ENCODE results near the gene DHCR24.

The DHCR24 gene

DNA sequence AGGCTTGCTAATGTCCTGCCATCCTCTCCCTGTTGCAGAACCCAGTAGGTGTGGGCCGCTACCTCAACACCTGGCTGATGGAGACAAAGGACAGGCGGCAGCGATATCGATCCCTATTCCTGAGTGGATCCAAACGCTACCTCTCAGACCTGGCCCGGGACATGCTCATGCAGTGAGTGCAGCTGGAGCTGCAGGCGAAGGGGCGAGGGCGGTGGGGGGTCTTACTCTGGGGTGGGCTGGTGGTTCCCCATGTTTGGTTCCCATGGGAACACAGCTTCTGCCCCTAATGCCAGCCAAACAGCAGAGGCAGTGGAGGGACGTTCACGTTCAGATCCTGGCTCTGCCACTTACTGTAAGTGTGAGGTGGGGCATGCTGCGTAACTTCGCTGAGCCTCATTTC lies 70.0 kb downstream of the DHCR24 start:
- no peak overlapping the region for H3K9ac ChIP-seq (ENCODE audit: low read depth, low read length)
- no peaks in the 10 kb centered on the region for H3K27me3 ChIP-seq (ENCODE audit: control insufficient read depth, insufficient read depth, low read length)
- peaks cover 13% of the 10 kb centered on the region for H3K4me1 ChIP-seq (ENCODE audit: control insufficient read depth, insufficient read depth, low read length)
- H3K36me3 ChIP-seq (ENCODE audit: control insufficient read depth, insufficient read depth, low read length): no peaks in the 10 kb centered on the region
- no peaks in the 10 kb centered on the region for H3K9me3 ChIP-seq (ENCODE audit: control insufficient read depth, insufficient read depth, low read length)
- no peak overlapping the region for H3K4me3 ChIP-seq (ENCODE audit: low read depth, low read length)

DNA sequence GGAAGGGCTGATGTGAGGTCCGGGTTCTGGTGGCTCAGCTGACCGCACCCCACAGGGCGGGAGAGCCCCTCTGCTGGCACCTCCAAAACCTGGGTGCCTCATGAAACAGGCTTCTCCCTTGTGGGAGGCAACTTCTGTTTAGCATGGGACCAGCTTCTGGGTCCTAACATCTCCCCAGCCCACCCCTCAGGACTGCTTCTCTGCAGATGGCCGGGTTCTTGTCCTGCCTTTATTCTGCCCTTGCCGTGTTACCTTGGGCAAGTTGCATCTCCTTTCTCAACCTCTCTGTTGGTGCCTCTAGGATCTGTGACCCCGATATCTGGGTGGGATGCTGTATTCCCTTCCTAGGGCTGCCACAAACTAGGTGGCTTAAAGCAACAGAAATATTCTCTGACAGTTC lies 70.9 kb downstream of the DHCR24 start:
- H3K4me1 ChIP-seq (ENCODE audit: control insufficient read depth, insufficient read depth, low read length): peaks cover 13% of the 10 kb centered on the region
- H3K36me3 ChIP-seq (ENCODE audit: control insufficient read depth, insufficient read depth, low read length): no peaks in the 10 kb centered on the region
- no peak overlapping the region for H3K4me3 ChIP-seq (ENCODE audit: low read depth, low read length)
- no peaks in the 10 kb centered on the region for H3K9me3 ChIP-seq (ENCODE audit: control insufficient read depth, insufficient read depth, low read length)
- no peaks in the 10 kb centered on the region for H3K27me3 ChIP-seq (ENCODE audit: control insufficient read depth, insufficient read depth, low read length)
- H3K9ac ChIP-seq (ENCODE audit: low read depth, low read length): no peak overlapping the region

DNA sequence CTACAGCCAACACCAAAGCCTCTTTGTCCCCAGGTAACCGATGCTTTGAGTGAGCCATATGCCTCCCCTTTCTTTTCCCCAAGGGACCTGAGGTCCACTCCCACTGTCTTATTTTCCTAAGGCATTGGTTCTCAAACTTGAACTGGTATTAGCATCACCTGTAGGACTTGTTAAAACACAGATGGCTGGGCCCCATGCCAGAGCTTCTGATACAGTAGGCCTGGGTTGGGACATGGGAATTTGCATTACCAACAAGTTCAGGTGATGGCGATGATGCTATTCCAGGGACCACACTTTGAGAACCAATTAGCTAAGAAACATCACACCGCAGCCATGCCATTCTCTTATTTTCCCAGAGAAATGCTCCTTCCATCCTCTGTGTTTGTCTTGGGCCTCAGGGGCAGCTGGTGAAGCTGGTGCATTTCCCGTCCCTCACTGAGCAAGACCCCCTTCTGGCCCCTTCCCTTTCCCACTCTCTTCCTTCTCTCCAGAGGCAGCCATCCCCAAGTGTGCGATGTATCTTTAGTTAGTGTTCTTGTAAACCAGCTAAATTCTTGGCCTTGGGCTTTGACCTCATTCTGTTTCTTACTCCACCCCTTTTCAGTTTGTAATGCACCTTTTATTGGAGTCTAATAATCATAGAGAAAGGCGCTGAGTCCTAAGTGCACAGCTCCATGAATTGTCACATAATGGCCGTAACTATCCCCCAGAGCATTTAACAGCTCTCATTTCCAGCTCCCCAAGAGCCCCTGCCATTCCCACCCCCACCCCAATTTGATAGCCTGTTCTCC lies 71.7 kb downstream of the DHCR24 start:
- Histone ChIP-seq H3K4me1 (ENCODE audit: control insufficient read depth, insufficient read depth, low read length) (peaks cover 14% of the 10 kb centered on the region), H3K9ac (ENCODE audit: low read depth, low read length) (no peak overlapping the region), H3K36me3 (ENCODE audit: control insufficient read depth, insufficient read depth, low read length) (no peaks in the 10 kb centered on the region), H3K9me3 (ENCODE audit: control insufficient read depth, insufficient read depth, low read length) (no peaks in the 10 kb centered on the region), H3K27me3 (ENCODE audit: control insufficient read depth, insufficient read depth, low read length) (peaks cover under 1% of the 10 kb centered on the region), H3K4me3 (ENCODE audit: low read depth, low read length) (no peak overlapping the region)

DNA sequence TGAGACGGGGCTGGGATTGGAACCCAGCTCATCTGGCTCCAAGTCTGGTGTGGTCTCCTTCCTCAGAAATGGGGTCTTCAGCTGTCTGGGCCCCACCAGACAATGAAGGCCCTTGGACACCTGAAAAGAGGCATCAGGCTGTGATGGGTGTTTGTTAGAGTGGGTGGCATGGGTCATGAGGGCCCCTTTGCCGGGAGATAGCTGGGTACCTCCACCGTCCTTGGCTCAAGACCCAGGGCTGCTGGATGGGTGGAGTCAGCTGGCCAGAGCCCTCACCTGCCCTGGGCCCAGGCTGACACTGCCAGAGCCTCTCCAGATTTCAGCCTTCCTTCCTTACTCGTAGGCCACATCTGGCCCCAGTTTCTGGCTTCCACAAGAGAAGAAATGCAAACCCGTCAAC lies 72.4 kb downstream of the DHCR24 start:
- Histone ChIP-seq H3K4me3 (ENCODE audit: low read depth, low read length) (no peak overlapping the region), H3K9ac (ENCODE audit: low read depth, low read length) (no peak overlapping the region), H3K4me1 (ENCODE audit: control insufficient read depth, insufficient read depth, low read length) (peaks cover 16% of the 10 kb centered on the region), H3K27me3 (ENCODE audit: control insufficient read depth, insufficient read depth, low read length) (peaks cover 2% of the 10 kb centered on the region), H3K36me3 (ENCODE audit: control insufficient read depth, insufficient read depth, low read length) (no peaks in the 10 kb centered on the region), H3K9me3 (ENCODE audit: control insufficient read depth, insufficient read depth, low read length) (no peaks in the 10 kb centered on the region)

DNA sequence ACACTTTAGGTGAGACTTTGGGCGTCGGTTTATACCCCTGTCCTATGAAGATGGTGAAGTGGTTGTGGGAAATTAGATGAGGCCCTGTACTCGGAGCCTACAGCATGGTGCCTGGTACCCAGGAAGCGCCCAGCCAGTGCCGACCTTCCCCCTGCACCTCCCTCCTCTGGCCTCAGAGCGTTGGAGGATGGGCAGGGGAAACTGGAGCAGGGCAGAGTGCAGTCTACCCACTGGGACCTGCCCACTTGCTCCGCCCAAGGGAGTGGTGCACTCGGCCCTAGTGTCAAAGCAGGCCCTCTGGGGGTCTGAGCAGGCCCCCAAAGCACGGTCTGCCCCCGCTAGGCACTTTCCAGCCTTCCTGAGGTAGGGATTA lies 72.9 kb downstream of the DHCR24 start:
- Histone ChIP-seq H3K9ac (ENCODE audit: low read depth, low read length) (no peak overlapping the region), H3K4me1 (ENCODE audit: control insufficient read depth, insufficient read depth, low read length) (peaks cover 16% of the 10 kb centered on the region), H3K36me3 (ENCODE audit: control insufficient read depth, insufficient read depth, low read length) (no peaks in the 10 kb centered on the region), H3K27me3 (ENCODE audit: control insufficient read depth, insufficient read depth, low read length) (peaks cover 2% of the 10 kb centered on the region), H3K4me3 (ENCODE audit: low read depth, low read length) (no peak overlapping the region), H3K9me3 (ENCODE audit: control insufficient read depth, insufficient read depth, low read length) (no peaks in the 10 kb centered on the region)

DNA sequence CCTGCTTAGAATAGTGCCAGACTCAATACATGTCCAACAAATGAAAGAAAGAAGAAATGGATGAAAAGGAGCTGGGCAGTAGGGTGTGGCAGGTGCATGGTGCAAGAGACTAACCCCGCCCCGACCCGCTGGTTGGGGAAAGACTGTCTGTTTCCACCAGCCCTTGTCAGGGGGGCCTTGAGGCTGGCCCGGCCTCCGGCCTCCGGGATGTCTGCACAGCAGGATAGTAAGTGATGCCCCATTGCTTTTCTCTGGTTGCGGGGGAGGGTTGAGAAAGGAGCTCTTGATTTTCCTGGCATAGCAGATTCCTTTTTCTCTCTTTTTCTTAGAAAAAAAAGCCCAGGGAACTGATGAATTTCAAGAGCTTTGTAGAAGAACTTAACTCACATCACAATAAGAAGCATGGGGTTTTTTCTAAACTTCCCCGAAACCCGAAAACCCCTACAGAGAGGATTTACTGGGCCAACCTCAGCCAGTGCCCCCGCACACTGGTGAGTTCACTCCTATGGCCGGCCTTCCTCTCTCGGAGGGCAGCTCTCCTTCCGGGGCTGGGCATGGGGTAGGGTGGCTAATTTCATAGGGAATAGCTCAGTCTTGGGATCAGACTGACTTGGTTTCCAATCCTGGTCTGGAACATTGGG lies 73.4 kb downstream of the DHCR24 start:
- no peaks in the 10 kb centered on the region for H3K36me3 ChIP-seq (ENCODE audit: control insufficient read depth, insufficient read depth, low read length)
- H3K27me3 ChIP-seq (ENCODE audit: control insufficient read depth, insufficient read depth, low read length): peaks cover 2% of the 10 kb centered on the region
- peaks cover 16% of the 10 kb centered on the region for H3K4me1 ChIP-seq (ENCODE audit: control insufficient read depth, insufficient read depth, low read length)
- H3K4me3 ChIP-seq (ENCODE audit: low read depth, low read length): no peak overlapping the region
- no peaks in the 10 kb centered on the region for H3K9me3 ChIP-seq (ENCODE audit: control insufficient read depth, insufficient read depth, low read length)
- no peak overlapping the region for H3K9ac ChIP-seq (ENCODE audit: low read depth, low read length)

DNA sequence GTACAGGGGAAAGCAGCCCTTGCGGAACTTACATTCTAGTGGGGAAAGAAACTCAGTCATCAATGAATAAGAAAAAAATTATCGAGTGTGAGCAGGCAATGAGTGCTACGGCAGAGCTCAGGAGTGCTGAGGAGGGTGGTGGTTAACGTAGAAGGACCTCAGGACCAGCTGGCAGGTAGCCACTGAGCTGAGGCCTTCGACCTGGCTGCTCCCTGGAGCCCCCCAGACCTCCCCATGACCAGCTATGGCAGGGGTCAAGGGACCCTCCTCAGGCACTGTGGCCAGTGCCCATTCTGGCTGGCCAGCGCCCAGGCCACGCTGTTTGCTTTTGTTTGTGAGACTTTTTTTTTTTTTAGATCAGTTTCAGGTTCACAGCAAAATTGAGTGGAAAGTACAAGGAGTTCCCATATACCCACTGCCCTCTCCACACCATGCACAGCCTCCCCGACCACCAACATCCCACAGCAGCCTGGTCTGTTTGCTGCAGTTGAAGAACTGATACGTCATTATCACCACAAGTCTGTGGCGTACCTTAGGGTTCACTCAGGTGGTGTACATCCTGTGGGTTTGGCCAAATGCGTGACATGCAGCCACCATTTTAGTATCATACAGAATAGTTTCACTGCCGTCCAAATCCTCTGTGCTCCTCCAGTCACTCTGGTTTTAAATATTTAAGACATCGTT lies 74.1 kb downstream of the DHCR24 start:
- Histone ChIP-seq H3K4me1 (ENCODE audit: control insufficient read depth, insufficient read depth, low read length) (peaks cover 16% of the 10 kb centered on the region), H3K27me3 (ENCODE audit: control insufficient read depth, insufficient read depth, low read length) (peaks cover 2% of the 10 kb centered on the region), H3K9me3 (ENCODE audit: control insufficient read depth, insufficient read depth, low read length) (no peaks in the 10 kb centered on the region), H3K9ac (ENCODE audit: low read depth, low read length) (no peak overlapping the region), H3K4me3 (ENCODE audit: low read depth, low read length) (no peak overlapping the region), H3K36me3 (ENCODE audit: control insufficient read depth, insufficient read depth, low read length) (no peaks in the 10 kb centered on the region)

DNA sequence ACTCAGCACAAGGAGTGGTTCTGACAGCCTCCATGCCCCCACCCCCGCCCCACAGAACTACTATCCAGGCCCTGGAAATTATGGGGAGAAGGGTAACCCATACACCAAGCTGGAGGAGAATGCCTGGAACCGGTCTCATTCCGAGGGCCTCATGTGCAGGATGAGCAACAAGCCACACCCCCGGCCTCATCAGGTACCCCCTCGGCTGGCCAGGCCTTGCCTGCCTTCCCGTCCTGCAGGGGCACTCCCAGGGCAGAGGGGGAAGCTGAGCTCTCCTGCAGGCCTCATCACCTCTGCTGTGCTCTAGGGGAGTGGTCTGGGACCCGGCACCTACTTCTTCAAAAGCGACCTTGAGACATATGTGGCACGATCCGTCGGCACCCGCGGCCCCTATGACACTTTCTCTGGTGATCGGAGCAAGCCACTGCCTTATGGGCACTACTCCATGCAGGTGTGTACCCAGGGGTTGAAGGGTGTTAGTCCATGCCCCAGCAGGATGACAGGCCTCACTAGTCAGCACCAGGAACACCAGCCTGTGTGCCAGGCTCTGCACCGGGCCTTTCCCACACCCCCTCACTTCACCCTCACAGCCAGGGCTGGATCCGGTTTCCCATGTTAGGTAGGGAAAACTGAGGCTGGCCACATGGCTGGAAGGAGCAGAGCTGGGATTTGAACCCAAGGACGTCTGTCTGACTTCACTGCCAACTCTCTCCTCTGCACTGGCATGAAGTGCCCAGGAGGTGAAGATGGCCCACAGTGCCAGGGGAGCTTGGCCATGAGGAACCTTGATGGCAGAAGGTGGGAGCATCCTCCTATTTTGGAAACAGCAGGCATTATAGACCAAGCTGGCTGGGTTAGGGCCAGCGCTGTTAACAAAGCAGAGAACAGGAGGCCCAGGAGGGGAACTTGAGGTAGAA lies 75.0 kb downstream of the DHCR24 start:
- Histone ChIP-seq H3K9ac (ENCODE audit: low read depth, low read length) (no peak overlapping the region), H3K27me3 (ENCODE audit: control insufficient read depth, insufficient read depth, low read length) (peaks cover 2% of the 10 kb centered on the region), H3K36me3 (ENCODE audit: control insufficient read depth, insufficient read depth, low read length) (no peaks in the 10 kb centered on the region), H3K4me1 (ENCODE audit: control insufficient read depth, insufficient read depth, low read length) (peaks cover 16% of the 10 kb centered on the region), H3K4me3 (ENCODE audit: low read depth, low read length) (no peak overlapping the region), H3K9me3 (ENCODE audit: control insufficient read depth, insufficient read depth, low read length) (no peaks in the 10 kb centered on the region)

DNA sequence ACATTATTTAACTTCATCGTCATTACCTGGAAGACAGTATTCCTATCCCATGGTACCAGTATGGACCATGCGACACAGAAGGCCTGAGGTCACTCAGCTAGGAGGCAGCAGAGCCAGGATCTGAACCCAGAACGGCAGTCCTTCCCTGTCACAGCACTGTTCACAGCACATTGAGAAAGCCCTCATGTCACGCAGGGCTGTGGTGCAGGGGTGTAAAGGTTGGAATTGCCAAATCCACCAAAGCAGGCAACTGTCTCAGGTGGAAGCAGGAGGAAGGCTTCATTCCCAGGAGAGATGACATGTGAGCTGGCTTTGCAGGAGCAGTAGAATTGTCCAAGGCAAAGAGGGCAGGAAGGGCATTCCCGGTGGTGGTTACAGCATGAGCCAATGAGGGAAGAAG lies 75.9 kb downstream of the DHCR24 start:
- Histone ChIP-seq H3K27me3 (ENCODE audit: control insufficient read depth, insufficient read depth, low read length) (peaks cover 2% of the 10 kb centered on the region), H3K4me1 (ENCODE audit: control insufficient read depth, insufficient read depth, low read length) (peaks cover 16% of the 10 kb centered on the region), H3K9ac (ENCODE audit: low read depth, low read length) (no peak overlapping the region), H3K4me3 (ENCODE audit: low read depth, low read length) (no peak overlapping the region), H3K9me3 (ENCODE audit: control insufficient read depth, insufficient read depth, low read length) (no peaks in the 10 kb centered on the region), H3K36me3 (ENCODE audit: control insufficient read depth, insufficient read depth, low read length) (no peaks in the 10 kb centered on the region)

DNA sequence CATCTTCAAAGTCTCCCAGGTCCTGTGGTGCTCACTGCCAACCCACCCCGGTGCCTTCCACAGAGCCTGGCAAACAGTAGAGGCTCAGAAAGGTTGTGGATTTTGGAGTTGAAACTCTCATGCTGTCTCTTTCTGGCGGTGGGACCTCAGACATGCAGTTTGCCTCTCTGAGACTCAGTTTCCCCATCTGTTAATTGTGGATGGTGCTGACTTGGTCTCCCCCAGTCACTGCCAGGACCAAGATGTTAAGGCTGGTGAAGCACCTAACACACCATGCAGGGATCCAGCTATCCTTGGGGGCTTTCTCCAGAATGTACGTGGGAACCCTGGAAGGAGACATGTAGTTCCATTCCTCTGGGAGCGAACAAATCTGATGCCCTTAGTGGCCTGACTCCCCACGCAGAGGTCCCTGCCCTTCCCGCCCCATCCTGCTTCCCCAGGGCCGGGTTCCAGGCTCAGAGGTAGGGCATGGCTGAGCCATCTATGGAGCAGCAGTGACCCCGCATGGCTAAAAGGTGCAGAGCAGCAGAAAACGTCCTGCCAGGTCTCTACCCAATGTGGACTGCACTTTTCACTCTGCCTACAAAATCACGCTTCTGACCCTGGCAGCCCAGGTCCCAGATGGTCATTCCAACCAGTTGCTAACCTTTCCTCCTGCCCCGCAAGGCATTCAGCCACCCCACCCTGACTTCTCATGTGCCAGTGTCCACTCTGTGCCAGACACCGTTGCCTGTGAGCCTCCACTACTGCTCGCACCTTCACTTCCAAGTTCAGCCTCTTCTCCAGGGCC lies 76.6 kb downstream of the DHCR24 start:
- Histone ChIP-seq H3K9ac (ENCODE audit: low read depth, low read length) (no peak overlapping the region), H3K36me3 (ENCODE audit: control insufficient read depth, insufficient read depth, low read length) (no peaks in the 10 kb centered on the region), H3K4me3 (ENCODE audit: low read depth, low read length) (no peak overlapping the region), H3K27me3 (ENCODE audit: control insufficient read depth, insufficient read depth, low read length) (peaks cover 2% of the 10 kb centered on the region), H3K4me1 (ENCODE audit: control insufficient read depth, insufficient read depth, low read length) (peaks cover 16% of the 10 kb centered on the region), H3K9me3 (ENCODE audit: control insufficient read depth, insufficient read depth, low read length) (no peaks in the 10 kb centered on the region)

Data from iPS-15b (cell line).